ENCODE measurements around the gene EPN3. TPM values are rescaled to one million over a fixed set of nuclear protein-coding genes. Genes with fewer than 3 reads are reported as not detected.

Gene EPN3
- total and polyA plus RNA-seq, 2 donors (not counting 1 experiment from before 2014, with no cell fraction given), result not detected

DNA sequence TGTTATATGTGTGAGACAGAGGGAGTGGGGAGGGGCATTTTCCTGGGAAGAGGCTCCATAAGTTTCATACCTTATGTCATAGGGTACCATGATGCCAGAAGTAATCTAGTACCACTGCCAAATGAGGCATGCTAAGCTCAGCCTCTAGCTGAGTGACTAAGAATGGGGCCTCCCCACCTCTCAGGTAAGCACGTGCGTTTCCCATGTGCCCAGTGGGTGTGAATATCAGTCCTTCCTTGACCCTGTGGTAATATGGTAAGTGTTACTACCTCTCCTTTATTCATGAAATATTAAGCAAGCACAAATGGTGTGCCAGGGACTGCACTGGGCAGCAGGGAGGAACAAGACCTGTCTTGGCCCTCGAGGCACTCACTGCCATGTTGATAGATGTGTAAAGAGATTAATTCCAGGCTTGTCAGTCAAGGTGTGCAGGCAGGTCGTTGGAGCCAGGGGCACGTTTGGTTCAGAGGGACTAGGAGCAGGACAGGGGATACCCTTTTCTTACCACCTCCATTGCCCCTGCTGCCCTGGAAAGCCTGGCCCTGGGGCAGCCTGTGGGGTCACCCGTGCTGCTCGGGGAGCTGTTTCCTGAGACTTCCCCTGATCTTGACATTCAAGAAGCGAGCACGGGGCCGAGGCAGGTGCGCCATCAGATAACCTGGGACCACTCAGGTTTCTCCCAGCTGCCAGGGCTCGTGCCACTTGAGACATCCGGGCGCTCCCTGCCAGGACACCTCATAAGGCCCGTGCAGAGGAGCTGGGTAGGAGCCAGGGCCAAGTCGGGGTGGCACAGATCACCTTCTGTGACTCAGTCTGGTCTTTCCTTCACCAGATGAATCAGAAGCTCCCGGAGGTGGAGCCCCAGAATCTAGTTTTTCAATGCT lies 45.1 kb upstream of the EPN3 start:
- Histone ChIP-seq H3K4me2 (replicated peaks; ENCODE audit: low read depth, low read length, poor library complexity, severe bottlenecking) (no peak overlapping the region), H3K9ac (ENCODE audit: low read length) (no peak overlapping the region), H4K20me1 (ENCODE audit: control insufficient read depth, insufficient read depth, low read length, poor library complexity, severe bottlenecking) (no peaks in the 10 kb centered on the region), H3K4me1 (ENCODE audit: control insufficient read depth in 2 of 2, insufficient read depth in 2 of 2, low read length in 2 of 2) (no peaks in the 10 kb centered on the region), H3K27ac (ENCODE audit: low read length in 2 of 2) (no peak overlapping the region), H3K79me2 (ENCODE audit: control insufficient read depth, insufficient read depth, low read length) (no peaks in the 10 kb centered on the region), H3K27me3 (replicated peaks in 1 of 4; ENCODE audit: control extremely low read depth in 1 of 4, control insufficient read depth in 3 of 4, insufficient read depth in 4 of 4, low read length in 3 of 4) (no peaks in the 10 kb centered on the region), H3K36me3 (replicated peaks in 1 of 2; ENCODE audit: control extremely low read depth in 1 of 2, control insufficient read depth in 1 of 2, extremely low read depth in 1 of 2, insufficient read depth in 2 of 2, low read length in 1 of 2) (peaks cover 6 to 30% of the 10 kb centered on the region in 2 experiments), H3K4me3 (ENCODE audit: control extremely low read depth in 1 of 5, extremely low read depth in 1 of 5, insufficient read depth in 1 of 5, low read depth in 2 of 5, low read length in 4 of 5) (no peak overlapping the region), H3K9me3 (ENCODE audit: control extremely low read depth in 1 of 3, control insufficient read depth in 2 of 3, insufficient read depth in 1 of 3, low read length in 2 of 3) (no peaks in the 10 kb centered on the region), H2AFZ (ENCODE audit: insufficient read depth, low read depth, low read length, poor library complexity, severe bottlenecking) (no peak overlapping the region)
- peaks cover 1% of the 10 kb centered on the region for H3K4me1 Mint-ChIP-seq
- POLR2A ChIA-PET, result no interaction called here
- DNase-seq (no peak), ATAC-seq (ENCODE audit: low read depth) (no peak)
- no peaks in the 10 kb centered on the region for H3K9me3 Mint-ChIP-seq (ENCODE audit: insufficient read depth)
- 94% methylated on average over 13 of the region's 17 CpGs for WGBS (ENCODE audit: insufficient coverage)
- TF ChIP-seq, protein P1, sequence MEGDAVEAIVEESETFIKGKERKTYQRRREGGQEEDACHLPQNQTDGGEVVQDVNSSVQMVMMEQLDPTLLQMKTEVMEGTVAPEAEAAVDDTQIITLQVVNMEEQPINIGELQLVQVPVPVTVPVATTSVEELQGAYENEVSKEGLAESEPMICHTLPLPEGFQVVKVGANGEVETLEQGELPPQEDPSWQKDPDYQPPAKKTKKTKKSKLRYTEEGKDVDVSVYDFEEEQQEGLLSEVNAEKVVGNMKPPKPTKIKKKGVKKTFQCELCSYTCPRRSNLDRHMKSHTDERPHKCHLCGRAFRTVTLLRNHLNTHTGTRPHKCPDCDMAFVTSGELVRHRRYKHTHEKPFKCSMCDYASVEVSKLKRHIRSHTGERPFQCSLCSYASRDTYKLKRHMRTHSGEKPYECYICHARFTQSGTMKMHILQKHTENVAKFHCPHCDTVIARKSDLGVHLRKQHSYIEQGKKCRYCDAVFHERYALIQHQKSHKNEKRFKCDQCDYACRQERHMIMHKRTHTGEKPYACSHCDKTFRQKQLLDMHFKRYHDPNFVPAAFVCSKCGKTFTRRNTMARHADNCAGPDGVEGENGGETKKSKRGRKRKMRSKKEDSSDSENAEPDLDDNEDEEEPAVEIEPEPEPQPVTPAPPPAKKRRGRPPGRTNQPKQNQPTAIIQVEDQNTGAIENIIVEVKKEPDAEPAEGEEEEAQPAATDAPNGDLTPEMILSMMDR (IDR thresholded peaks at IDR 0.05), result no peak
- TF ChIP-seq EZH2 (IDR thresholded peaks at IDR 0.05; ENCODE audit: borderline replicate concordance, insufficient read depth, low read depth, low read length, poor library complexity, severe bottlenecking), result no peak
- CTCF ChIA-PET, result interaction anchor here (0.7 to 1.0 kb wide), 2 partner anchors 11 to 14 kb away, joined by 4 read pairs; no protein-coding TSS in a partner anchor
- intact Hi-C loops (cut with micrococcal nuclease), result no loop called here
- H3K4me3 Mint-ChIP-seq, result no peak overlapping the region
- no peak overlapping the region for H3K27ac Mint-ChIP-seq
- H3K27me3 Mint-ChIP-seq, result no peaks in the 10 kb centered on the region

DNA sequence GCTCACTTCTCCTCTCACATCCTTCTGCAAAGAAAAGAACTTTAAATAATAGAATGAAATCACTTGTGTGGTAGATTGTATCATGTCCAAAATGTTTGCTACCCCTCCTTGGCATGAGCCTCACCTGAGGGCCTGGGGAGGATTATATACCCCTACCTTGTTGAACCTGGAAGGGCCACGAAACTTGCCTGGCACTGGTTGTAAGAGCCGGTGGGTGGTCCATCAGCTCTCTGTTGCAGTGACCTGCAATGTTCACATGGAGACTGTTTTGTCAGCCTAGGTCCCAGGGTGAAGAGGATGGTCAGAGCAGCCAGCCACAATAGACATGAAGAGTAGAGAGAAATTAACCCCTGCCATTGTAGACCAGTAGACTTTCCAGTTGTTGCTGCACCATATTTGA lies 43.7 kb upstream of the EPN3 start:
- no peak overlapping the region for H3K27ac Mint-ChIP-seq
- no peak for ATAC-seq (ENCODE audit: low read depth)

More for the DNA sequence above, 43.7 kb upstream of the EPN3 start:
- CTCF ChIA-PET, result interaction anchor here (1.0 to 1.2 kb wide), 2 partner anchors 12 to 18 kb away, joined by 3 to 4 read pairs; no protein-coding TSS in a partner anchor
- intact Hi-C loops (cut with micrococcal nuclease), result no loop called here
- POLR2A ChIA-PET, result no interaction called here
- no peaks in the 10 kb centered on the region for H3K27me3 ChIP-seq (replicated peaks in 1 of 4; ENCODE audit: control extremely low read depth in 1 of 4, control insufficient read depth in 3 of 4, insufficient read depth in 4 of 4, low read length in 3 of 4)
- H3K36me3 ChIP-seq (replicated peaks in 1 of 2; ENCODE audit: control extremely low read depth in 1 of 2, control insufficient read depth in 1 of 2, extremely low read depth in 1 of 2, insufficient read depth in 2 of 2, low read length in 1 of 2), result peaks cover 4 to 18% of the 10 kb centered on the region in 2 experiments
- Mint-ChIP-seq H3K4me1 (no peaks in the 10 kb centered on the region), H3K4me3 (no peak overlapping the region), H3K27me3 (no peaks in the 10 kb centered on the region), H3K9me3 (ENCODE audit: insufficient read depth) (no peaks in the 10 kb centered on the region)
- H2AFZ ChIP-seq (ENCODE audit: insufficient read depth, low read depth, low read length, poor library complexity, severe bottlenecking), result no peak overlapping the region
- H3K27ac ChIP-seq (ENCODE audit: low read length in 2 of 2), result no peak overlapping the region
- no peak overlapping the region for H3K4me3 ChIP-seq (ENCODE audit: control extremely low read depth in 1 of 5, extremely low read depth in 1 of 5, insufficient read depth in 1 of 5, low read depth in 2 of 5, low read length in 4 of 5)
- no peaks in the 10 kb centered on the region for H3K79me2 ChIP-seq (ENCODE audit: control insufficient read depth, insufficient read depth, low read length)
- no peak for DNase-seq
- H3K4me2 ChIP-seq (replicated peaks; ENCODE audit: low read depth, low read length, poor library complexity, severe bottlenecking), result no peak overlapping the region
- TF ChIP-seq, protein P1 (IDR thresholded peaks at IDR 0.05), result no peak
- TF ChIP-seq EZH2 (IDR thresholded peaks at IDR 0.05; ENCODE audit: borderline replicate concordance, insufficient read depth, low read depth, low read length, poor library complexity, severe bottlenecking), result no peak
- H4K20me1 ChIP-seq (ENCODE audit: control insufficient read depth, insufficient read depth, low read length, poor library complexity, severe bottlenecking), result no peaks in the 10 kb centered on the region
- H3K9ac ChIP-seq (ENCODE audit: low read length), result no peak overlapping the region
- H3K9me3 ChIP-seq (ENCODE audit: control extremely low read depth in 1 of 3, control insufficient read depth in 2 of 3, insufficient read depth in 1 of 3, low read length in 2 of 3), result no peaks in the 10 kb centered on the region
- H3K4me1 ChIP-seq (ENCODE audit: control insufficient read depth in 2 of 2, insufficient read depth in 2 of 2, low read length in 2 of 2), result no peaks in the 10 kb centered on the region
- WGBS (ENCODE audit: insufficient coverage), result 86% methylated on average over 1 of the region's 2 CpGs

All from B cell (primary cell).